H9 (cell line): ENCODE data around the gene TMEM131. TPM values are rescaled to one million over a fixed set of nuclear protein-coding genes. Genes with fewer than 3 reads are reported as not detected.

Experiments
- DNase-seq: peaks from one replicate; pipeline ENCODE4 v3.0.0-alpha.2; 2017
- H2AFZ ChIP-seq: one replicate; pipeline ENCODE4 v1.6.1; 2013; ENCODE audit warnings: mild to moderate bottlenecking, low read length, control low read depth, moderate library complexity
- H2AK5ac ChIP-seq: 2 replicates; pipeline ENCODE4 v1.6.1; 2013; ENCODE audit warnings: low read length, control low read depth, mixed read lengths; ENCODE audit not compliant: insufficient read length
- H2BK120ac ChIP-seq: one replicate; pipeline ENCODE4 v1.6.1; 2013; ENCODE audit warnings: low read depth, mild to moderate bottlenecking, low read length, control low read depth, inconsistent platforms; ENCODE audit not compliant: poor library complexity, severe bottlenecking
- H2BK12ac ChIP-seq: 2 replicates; pipeline ENCODE4 v1.6.1; 2013; ENCODE audit warnings: low read length, control low read depth, mixed read lengths, low read depth; ENCODE audit not compliant: insufficient read length
- H2BK15ac ChIP-seq: 2 replicates; pipeline ENCODE4 v1.6.1; 2013; ENCODE audit warnings: low read depth, low read length, control low read depth
- H2BK20ac ChIP-seq: one replicate; pipeline ENCODE4 v1.6.1; 2013; ENCODE audit warnings: low read depth, mild to moderate bottlenecking, low read length, control low read depth, inconsistent platforms; ENCODE audit not compliant: poor library complexity, severe bottlenecking
- H2BK5ac ChIP-seq: 2 replicates; pipeline ENCODE4 v1.6.1; 2013; ENCODE audit warnings: low read length, control low read depth, mixed read lengths; ENCODE audit not compliant: insufficient read length
- H3K14ac ChIP-seq: 2 replicates; pipeline ENCODE4 v1.6.1; 2013; ENCODE audit warnings: low read length, control low read depth; ENCODE audit not compliant: insufficient read depth
- H3K18ac ChIP-seq: 2 replicates; pipeline ENCODE4 v1.6.1; 2013; ENCODE audit warnings: low read depth, mild to moderate bottlenecking, mixed read lengths, low read length, control low read depth; ENCODE audit not compliant: insufficient read length
- H3K23ac ChIP-seq: 2 replicates; pipeline ENCODE4 v1.6.1; 2013; ENCODE audit warnings: low read length, control low read depth, mixed read lengths, low read depth; ENCODE audit not compliant: insufficient read length
- H3K23me2 ChIP-seq: 2 replicates; pipeline ENCODE4 v1.6.1; 2013; ENCODE audit warnings: low read depth, mild to moderate bottlenecking, mixed read lengths, low read length, control low read depth; ENCODE audit not compliant: insufficient read length, poor library complexity, severe bottlenecking
- H3K27ac ChIP-seq: 2 replicates; pipeline ENCODE4 v1.5.1; 2013; ENCODE audit warnings: low read length, control low read depth, mixed read lengths, low read depth; ENCODE audit not compliant: insufficient read length
- H3K27me3 ChIP-seq: 2 replicates; pipeline ENCODE4 v1.6.1; 2013; ENCODE audit warnings: low read length, control low read depth, inconsistent platforms; ENCODE audit not compliant: insufficient read depth
- H3K4ac ChIP-seq: 2 replicates; pipeline ENCODE4 v1.6.1; 2013; ENCODE audit warnings: low read depth, mild to moderate bottlenecking, control low read depth, inconsistent platforms, low read length, moderate library complexity
- H3K4me1 ChIP-seq: 2 replicates; pipeline ENCODE4 v1.6.1; 2013; ENCODE audit warnings: low read length, control low read depth, inconsistent platforms; ENCODE audit not compliant: insufficient read depth
- H3K4me2 ChIP-seq: 2 replicates; pipeline ENCODE4 v1.6.1; 2013; ENCODE audit warnings: low read length, control low read depth, mixed read lengths; ENCODE audit not compliant: insufficient read length, insufficient read depth
- H3K56ac ChIP-seq: 2 replicates; pipeline ENCODE4 v1.6.1; 2013; ENCODE audit warnings: low read depth, mild to moderate bottlenecking, mixed read lengths, low read length, control low read depth; ENCODE audit not compliant: insufficient read length
- H3K79me1 ChIP-seq: 2 replicates; pipeline ENCODE4 v1.6.1; 2013; ENCODE audit warnings: low read depth, mild to moderate bottlenecking, moderate library complexity, low read length, control low read depth, inconsistent platforms; ENCODE audit not compliant: insufficient read depth, poor library complexity, severe bottlenecking
- H3K79me2 ChIP-seq: 2 replicates; pipeline ENCODE4 v1.6.1; 2013; ENCODE audit warnings: low read length, control low read depth, inconsistent platforms; ENCODE audit not compliant: insufficient read depth
- H3K9ac ChIP-seq: 2 replicates; pipeline ENCODE4 v1.6.1; 2013; ENCODE audit warnings: low read length, control low read depth, mixed read lengths; ENCODE audit not compliant: insufficient read length; ENCODE audit errors: extremely low read depth
- H3K9me3 ChIP-seq: one replicate; pipeline ENCODE4 v1.6.1; 2013; ENCODE audit warnings: low read depth, low read length, inconsistent platforms; ENCODE audit not compliant: control insufficient read depth
- H3T11ph ChIP-seq: one replicate; pipeline ENCODE4 v1.6.1; 2013; ENCODE audit warnings: mild to moderate bottlenecking, low read length, control low read depth, inconsistent platforms
- H4K20me1 ChIP-seq: one replicate; pipeline ENCODE4 v1.6.1; 2013; ENCODE audit not compliant: control insufficient read depth, insufficient read length, insufficient read depth
- H4K5ac ChIP-seq: 2 replicates; pipeline ENCODE4 v1.6.1; 2013; ENCODE audit warnings: low read depth, mild to moderate bottlenecking, mixed read lengths, low read length, control low read depth; ENCODE audit not compliant: insufficient read length
- H4K8ac ChIP-seq: replicated peaks from 2 replicates; pipeline ENCODE4 v1.6.1; 2013; ENCODE audit warnings: low read length, control low read depth, mixed read lengths, low read depth; ENCODE audit not compliant: insufficient read length
- H4K91ac ChIP-seq: 2 replicates; pipeline ENCODE4 v1.6.1; 2013; ENCODE audit warnings: low read depth, mild to moderate bottlenecking, moderate library complexity, mixed read lengths, low read length, control low read depth; ENCODE audit not compliant: insufficient read length
- H3K27ac Mint-ChIP-seq, 3 experiments: 2 replicates in 2 of 3; 3 replicates in 1 of 3; pipeline ENCODE4 v1.8.0; 2020 to 2021; ENCODE audit warnings: mixed read lengths in 3 of 3, mild to moderate bottlenecking in 1 of 3, moderate library complexity in 1 of 3
- H3K27me3 Mint-ChIP-seq: 2 replicates; pipeline ENCODE4 v1.8.0; 2021; ENCODE audit warnings: low read depth, mild to moderate bottlenecking, moderate library complexity, mixed read lengths
- H3K36me3 Mint-ChIP-seq, 3 experiments: 2 replicates in 2 of 3; 3 replicates in 1 of 3; pipeline ENCODE4 v1.8.0; 2020 to 2021; ENCODE audit warnings: low read depth in 3 of 3, mixed read lengths in 3 of 3; ENCODE audit not compliant: insufficient read depth in 1 of 3
- H3K4me1 Mint-ChIP-seq, 2 experiments: 2 replicates each; pipeline ENCODE4 v1.8.0; 2020; ENCODE audit warnings: mixed read lengths in 2 of 2
- H3K4me3 Mint-ChIP-seq, 2 experiments: 2 replicates in 1 of 2; 3 replicates in 1 of 2; pipeline ENCODE4 v1.8.0; 2020 to 2021; ENCODE audit warnings: mild to moderate bottlenecking in 2 of 2, mixed read lengths in 2 of 2, moderate library complexity in 1 of 2
- H3K9me3 Mint-ChIP-seq, 2 experiments: 2 replicates in 1 of 2; 3 replicates in 1 of 2; pipeline ENCODE4 v1.8.0; 2020; ENCODE audit warnings: mild to moderate bottlenecking in 2 of 2, mixed read lengths in 2 of 2, moderate library complexity in 1 of 2
- CTCF ChIP-seq: fragments of 200-600 bp; sonication (generic); conservative IDR thresholded peaks from 3 replicates; pipeline ENCODE4 v1.8.0; 2021; ENCODE audit warnings: antibody characterized with exemption, mild to moderate bottlenecking
- WGBS: extraction: QIAGEN DNeasy Blood & Tissue Kit; methylation state at CpG from one replicate; pipeline ENCODE4 v1.1.7; 2013; ENCODE audit warnings: missing lambda C conversion rate, low lambda C conversion rate, mixed read lengths; ENCODE audit not compliant: insufficient read length; ENCODE audit errors: extremely low coverage; 5-methylcytosine and 5-hydroxymethylcytosine counted together
- total RNA-seq: library from RNA; stranded (reverse); gene quantifications from 2 replicates; pipeline ENCODE4 v1.2.1, GENCODE V29; 2021

The TMEM131 gene
- total RNA-seq, 1 experiment from 2014 or later = 20.9 TPM

DNA sequence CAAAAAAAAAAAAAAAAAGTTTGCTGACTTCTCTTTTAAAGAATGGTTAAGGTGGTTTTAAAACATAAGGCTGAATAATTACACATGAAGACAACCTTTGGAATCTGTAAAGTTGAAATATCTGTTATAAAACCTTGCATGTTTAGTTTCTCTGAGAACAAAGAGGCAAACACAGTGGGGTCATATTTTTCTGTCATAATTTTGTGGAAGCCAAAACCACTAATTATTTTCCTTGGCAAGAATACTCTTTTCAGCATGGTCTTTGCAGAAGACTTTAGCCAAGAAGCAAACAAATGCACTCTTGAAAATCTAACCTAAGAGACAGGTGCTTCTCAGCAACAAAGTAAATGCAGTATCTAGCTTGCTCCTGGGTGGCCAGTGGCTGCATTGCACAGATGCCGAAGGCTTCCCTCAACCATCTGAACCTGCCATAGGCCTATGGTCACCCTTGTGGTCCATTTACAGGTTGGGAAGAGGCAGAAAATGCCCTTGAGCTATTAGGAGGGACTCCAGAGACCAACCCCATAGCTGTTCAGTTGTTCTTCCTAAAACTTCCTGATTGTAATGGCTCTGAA is 237.5 kb downstream of the TMEM131 start:
- Mint-ChIP-seq H3K4me3 (no peak overlapping the region), H3K27me3 (no peaks in the 10 kb centered on the region), H3K27ac (no peak overlapping the region), H3K36me3 (peaks cover 7 to 57% (median 46%) of the 10 kb centered on the region in 3 experiments), H3K4me1 (peaks cover 8 to 15% of the 10 kb centered on the region in 2 experiments; a peak in 3 of 4 replicates), H3K9me3 (no peaks in the 10 kb centered on the region; a peak in 1 of 5 replicates)
- Histone ChIP-seq H3K27ac (no peak overlapping the region), H3K79me2 (no peaks in the 10 kb centered on the region), H3K4me1 (no peaks in the 10 kb centered on the region), H3K4ac (no peak overlapping the region), H3K23me2 (no peaks in the 10 kb centered on the region), H3K18ac (no peak overlapping the region), H3K4me2 (no peak overlapping the region), H4K5ac (no peak overlapping the region), H2BK5ac (no peak overlapping the region), H2BK120ac (no peak overlapping the region), H4K91ac (no peak overlapping the region), H2AK5ac (no peak overlapping the region), H2AFZ (no peak overlapping the region), H3K27me3 (no peaks in the 10 kb centered on the region), H2BK20ac (no peak overlapping the region), H3K9me3 (no peaks in the 10 kb centered on the region), H4K20me1 (no peaks in the 10 kb centered on the region), H3K9ac (no peak overlapping the region), H3T11ph (no peak overlapping the region), H2BK12ac (no peak overlapping the region), H3K56ac (no peak overlapping the region), H3K79me1 (no peaks in the 10 kb centered on the region), H3K14ac (no peak overlapping the region), H3K23ac (no peak overlapping the region), H2BK15ac (no peak overlapping the region), H4K8ac (no peak overlapping the region)
- no peak for TF ChIP-seq CTCF
- no CpG with 5 or more reads among the region's 1 CpG for WGBS
- DNase-seq = no peak
